Neural progenitor cell (in vitro differentiated cells): ENCODE data around the gene FBXL12.
"Not testable (repeated sequence)": the region's sequence is repeated elsewhere in the genome, so short reads cannot be mapped to it uniquely, and the experiment has no call there.

Source experiments
- EZH2 ChIP-seq: fragments of 200-600 bp; sonication (generic); IDR thresholded peaks from 2 replicates; pipeline ENCODE4 v1.6.1; 2017; ENCODE audit warnings: antibody characterized with exemption, mild to moderate bottlenecking, moderate library complexity
- EZH2phosphoT487 ChIP-seq: fragments of 200-600 bp; sonication (generic); IDR thresholded peaks from 2 replicates; pipeline ENCODE4 v1.6.1; 2017; ENCODE audit warnings: antibody characterized with exemption
- TF ChIP-seq, protein P1 (sequence below): fragments of 200-600 bp; sonication (generic); IDR thresholded peaks from 2 replicates; pipeline ENCODE4 v1.5.1; 2017; ENCODE audit warnings: antibody characterized with exemption, mild to moderate bottlenecking

- TF ChIP-seq, protein P1, sequence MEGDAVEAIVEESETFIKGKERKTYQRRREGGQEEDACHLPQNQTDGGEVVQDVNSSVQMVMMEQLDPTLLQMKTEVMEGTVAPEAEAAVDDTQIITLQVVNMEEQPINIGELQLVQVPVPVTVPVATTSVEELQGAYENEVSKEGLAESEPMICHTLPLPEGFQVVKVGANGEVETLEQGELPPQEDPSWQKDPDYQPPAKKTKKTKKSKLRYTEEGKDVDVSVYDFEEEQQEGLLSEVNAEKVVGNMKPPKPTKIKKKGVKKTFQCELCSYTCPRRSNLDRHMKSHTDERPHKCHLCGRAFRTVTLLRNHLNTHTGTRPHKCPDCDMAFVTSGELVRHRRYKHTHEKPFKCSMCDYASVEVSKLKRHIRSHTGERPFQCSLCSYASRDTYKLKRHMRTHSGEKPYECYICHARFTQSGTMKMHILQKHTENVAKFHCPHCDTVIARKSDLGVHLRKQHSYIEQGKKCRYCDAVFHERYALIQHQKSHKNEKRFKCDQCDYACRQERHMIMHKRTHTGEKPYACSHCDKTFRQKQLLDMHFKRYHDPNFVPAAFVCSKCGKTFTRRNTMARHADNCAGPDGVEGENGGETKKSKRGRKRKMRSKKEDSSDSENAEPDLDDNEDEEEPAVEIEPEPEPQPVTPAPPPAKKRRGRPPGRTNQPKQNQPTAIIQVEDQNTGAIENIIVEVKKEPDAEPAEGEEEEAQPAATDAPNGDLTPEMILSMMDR = not testable (repeated sequence)
- not testable (repeated sequence) for TF ChIP-seq EZH2, EZH2phosphoT487
These were observed 1.2 kb upstream of the FBXL12 start for GRCh38 chr19:9820034-9820433.
